Caco-2 (cell line): ENCODE results near the gene SLC5A10. TPM values are rescaled to one million over a fixed set of nuclear protein-coding genes. Genes with fewer than 3 reads are reported as not detected.
"Not testable (repeated sequence)": the region's sequence is repeated elsewhere in the genome, so short reads cannot be mapped to it uniquely, and the experiment has no call there.

Experiments used
- BruUV-seq: library from RNA; stranded (reverse); fragments of 400-500 nt; replicated peaks from 2 replicates; lab custom pipeline; 2021; lab: Mats Ljungman, UMichigan
- CTCF ChIA-PET: fragments of 300-600 bp; sonication (Branson Sonifier 250); formaldehyde crosslinking; loops from one replicate; lab custom pipeline; 2022; ENCODE audit warnings: antibody characterized with exemption; lab: Charles Lee
- POLR2A ChIA-PET: fragments of 300-600 bp; sonication (Branson Sonifier 250); formaldehyde crosslinking; loops from one replicate; lab custom pipeline; 2022; ENCODE audit warnings: antibody characterized with exemption; lab: Charles Lee
- DNase-seq, 2 experiments: peaks; one replicate each; pipeline versions ENCODE4 v3.0.0 to v3.0.0-alpha.2; 2020 to 2022
- H3K27me3 ChIP-seq: replicated peaks from 2 replicates; pipeline ENCODE4 v1.6.0; 2011; ENCODE audit warnings: low read length; ENCODE audit not compliant: control insufficient read depth, insufficient read depth
- H3K36me3 ChIP-seq: 2 replicates; pipeline ENCODE4 v1.5.1; 2011; ENCODE audit warnings: low read length; ENCODE audit not compliant: control insufficient read depth, insufficient read depth
- H3K4me1 ChIP-seq: fragments of 250-450 bp; sonication (Bioruptor Pico); 2 replicates; pipeline ENCODE4 v1.5.1; 2020; ENCODE audit warnings: mild to moderate bottlenecking
- H3K4me3 ChIP-seq: 2 replicates; pipeline ENCODE4 v1.5.1; 2011; ENCODE audit warnings: low read depth, mild to moderate bottlenecking, control low read depth, low read length
- H3K9me3 ChIP-seq: fragments of 250-450 bp; sonication (Bioruptor Pico); 2 replicates; pipeline ENCODE4 v1.5.1; 2020; ENCODE audit warnings: mild to moderate bottlenecking, moderate library complexity
- H3K27ac Mint-ChIP-seq: one replicate; pipeline ENCODE4 v1.8.0; 2022; ENCODE audit warnings: mixed read lengths; ENCODE audit not compliant: unreplicated experiment
- H3K27me3 Mint-ChIP-seq: one replicate; pipeline ENCODE4 v1.8.0; 2022; ENCODE audit warnings: mixed read lengths; ENCODE audit not compliant: insufficient read depth, unreplicated experiment
- H3K36me3 Mint-ChIP-seq: one replicate; pipeline ENCODE4 v1.8.0; 2022; ENCODE audit warnings: mild to moderate bottlenecking, mixed read lengths; ENCODE audit not compliant: insufficient read depth, unreplicated experiment
- H3K4me1 Mint-ChIP-seq: one replicate; pipeline ENCODE4 v1.8.0; 2022; ENCODE audit warnings: low read depth, mixed read lengths; ENCODE audit not compliant: unreplicated experiment
- H3K4me3 Mint-ChIP-seq: one replicate; pipeline ENCODE4 v1.8.0; 2022; ENCODE audit warnings: mild to moderate bottlenecking, moderate library complexity, mixed read lengths; ENCODE audit not compliant: unreplicated experiment
- H3K9me3 Mint-ChIP-seq: one replicate; pipeline ENCODE4 v1.8.0; 2022; ENCODE audit warnings: mixed read lengths; ENCODE audit not compliant: unreplicated experiment
- intact Hi-C: fragments of 100-400 bp; cut with micrococcal nuclease; formaldehyde crosslinking; loops from one replicate; pipeline ENCODE4 v1.10.0; 2022; ENCODE audit not compliant: unreplicated experiment
- total RNA-seq: library from RNA; stranded (reverse); gene quantifications from 2 replicates; pipeline ENCODE4 v1.2.3, GENCODE V29; 2022
- TF ChIP-seq, protein P1 (sequence below), 2 experiments: fragments of 200-600 bp in 1 of 2; IDR thresholded peaks; 1 replicate in 1 of 2; 2 replicates in 1 of 2; pipeline versions ENCODE4 v1.5.1 to v1.8.0; 2011 to 2022; ENCODE audit warnings: antibody characterized with exemption in 1 of 2, control low read depth in 1 of 2, inconsistent platforms in 1 of 2, low read depth in 1 of 2, low read length in 1 of 2, mild to moderate bottlenecking in 1 of 2, moderate library complexity in 1 of 2; ENCODE audit not compliant: insufficient read depth in 1 of 2, severe bottlenecking in 1 of 2, unreplicated experiment in 1 of 2

Gene SLC5A10
- total RNA-seq, 1 experiment from 2014 or later = 0.27 TPM

DNA sequence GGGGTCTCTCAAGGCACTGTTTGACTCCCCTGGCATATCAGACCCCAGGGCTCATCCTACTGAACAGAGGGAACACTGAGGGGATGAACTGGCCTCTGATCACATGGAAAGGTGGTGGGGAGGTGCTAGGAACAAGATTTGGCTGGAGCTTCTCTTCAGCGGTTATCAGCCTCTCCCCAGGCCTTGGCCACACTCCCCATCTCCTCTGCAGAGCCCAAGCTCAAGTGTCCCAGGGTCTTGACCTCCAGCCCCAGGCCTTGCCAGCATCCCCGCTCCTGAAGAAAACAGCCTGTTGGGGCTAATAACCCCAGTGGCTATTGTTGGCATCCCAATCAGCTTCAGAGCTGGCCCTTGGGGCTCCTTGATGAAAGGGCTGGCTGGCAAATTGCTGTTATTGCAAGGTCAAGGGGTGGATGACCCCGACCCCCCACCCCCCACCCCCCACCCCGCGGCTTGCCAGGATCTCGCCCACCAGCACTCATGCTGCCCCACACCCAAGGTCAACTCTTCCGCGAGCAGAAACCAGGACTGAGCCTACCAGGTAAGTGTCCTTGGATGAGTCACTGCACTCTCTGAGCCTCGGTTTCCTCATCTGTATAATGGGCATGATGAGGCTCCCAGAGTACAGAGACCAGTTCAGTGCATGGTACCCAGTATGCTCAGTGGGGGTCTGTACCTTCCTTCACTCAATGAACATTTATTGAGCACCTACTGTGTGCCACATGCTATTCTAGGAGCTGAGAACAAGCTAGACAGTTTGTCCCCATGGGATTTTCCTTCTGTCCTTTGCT is 71.4 kb downstream of the SLC5A10 start:
- no peaks in the 10 kb centered on the region for H3K36me3 Mint-ChIP-seq
- H3K9me3 ChIP-seq = no peaks in the 10 kb centered on the region
- CTCF ChIA-PET = interaction anchor here (1.2 kb wide), 1 partner anchor 62 kb away, joined by 6 read pairs; no protein-coding TSS in a partner anchor
- H3K9me3 Mint-ChIP-seq = no peaks in the 10 kb centered on the region
- no peaks in the 10 kb centered on the region for H3K36me3 ChIP-seq
- POLR2A ChIA-PET = no interaction called here
- H3K4me3 ChIP-seq = no peak overlapping the region
- H3K27ac Mint-ChIP-seq = no peak overlapping the region
- H3K4me1 ChIP-seq = no peaks in the 10 kb centered on the region
- peaks cover 6% of the 10 kb centered on the region for H3K4me1 Mint-ChIP-seq
- DNase-seq = no peak
- no TSS peak for BruUV-seq
- TF ChIP-seq, protein P1, sequence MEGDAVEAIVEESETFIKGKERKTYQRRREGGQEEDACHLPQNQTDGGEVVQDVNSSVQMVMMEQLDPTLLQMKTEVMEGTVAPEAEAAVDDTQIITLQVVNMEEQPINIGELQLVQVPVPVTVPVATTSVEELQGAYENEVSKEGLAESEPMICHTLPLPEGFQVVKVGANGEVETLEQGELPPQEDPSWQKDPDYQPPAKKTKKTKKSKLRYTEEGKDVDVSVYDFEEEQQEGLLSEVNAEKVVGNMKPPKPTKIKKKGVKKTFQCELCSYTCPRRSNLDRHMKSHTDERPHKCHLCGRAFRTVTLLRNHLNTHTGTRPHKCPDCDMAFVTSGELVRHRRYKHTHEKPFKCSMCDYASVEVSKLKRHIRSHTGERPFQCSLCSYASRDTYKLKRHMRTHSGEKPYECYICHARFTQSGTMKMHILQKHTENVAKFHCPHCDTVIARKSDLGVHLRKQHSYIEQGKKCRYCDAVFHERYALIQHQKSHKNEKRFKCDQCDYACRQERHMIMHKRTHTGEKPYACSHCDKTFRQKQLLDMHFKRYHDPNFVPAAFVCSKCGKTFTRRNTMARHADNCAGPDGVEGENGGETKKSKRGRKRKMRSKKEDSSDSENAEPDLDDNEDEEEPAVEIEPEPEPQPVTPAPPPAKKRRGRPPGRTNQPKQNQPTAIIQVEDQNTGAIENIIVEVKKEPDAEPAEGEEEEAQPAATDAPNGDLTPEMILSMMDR (IDR thresholded peaks at IDR 0.05; ENCODE audit: insufficient read depth in 1 of 2, low read depth in 1 of 2, low read length in 1 of 2, severe bottlenecking in 1 of 2, unreplicated experiment in 1 of 2) = no peak
- intact Hi-C loops = no loop called here
- H3K27me3 ChIP-seq = no peaks in the 10 kb centered on the region
- no peak overlapping the region for H3K4me3 Mint-ChIP-seq
- H3K27me3 Mint-ChIP-seq = no peaks in the 10 kb centered on the region

DNA sequence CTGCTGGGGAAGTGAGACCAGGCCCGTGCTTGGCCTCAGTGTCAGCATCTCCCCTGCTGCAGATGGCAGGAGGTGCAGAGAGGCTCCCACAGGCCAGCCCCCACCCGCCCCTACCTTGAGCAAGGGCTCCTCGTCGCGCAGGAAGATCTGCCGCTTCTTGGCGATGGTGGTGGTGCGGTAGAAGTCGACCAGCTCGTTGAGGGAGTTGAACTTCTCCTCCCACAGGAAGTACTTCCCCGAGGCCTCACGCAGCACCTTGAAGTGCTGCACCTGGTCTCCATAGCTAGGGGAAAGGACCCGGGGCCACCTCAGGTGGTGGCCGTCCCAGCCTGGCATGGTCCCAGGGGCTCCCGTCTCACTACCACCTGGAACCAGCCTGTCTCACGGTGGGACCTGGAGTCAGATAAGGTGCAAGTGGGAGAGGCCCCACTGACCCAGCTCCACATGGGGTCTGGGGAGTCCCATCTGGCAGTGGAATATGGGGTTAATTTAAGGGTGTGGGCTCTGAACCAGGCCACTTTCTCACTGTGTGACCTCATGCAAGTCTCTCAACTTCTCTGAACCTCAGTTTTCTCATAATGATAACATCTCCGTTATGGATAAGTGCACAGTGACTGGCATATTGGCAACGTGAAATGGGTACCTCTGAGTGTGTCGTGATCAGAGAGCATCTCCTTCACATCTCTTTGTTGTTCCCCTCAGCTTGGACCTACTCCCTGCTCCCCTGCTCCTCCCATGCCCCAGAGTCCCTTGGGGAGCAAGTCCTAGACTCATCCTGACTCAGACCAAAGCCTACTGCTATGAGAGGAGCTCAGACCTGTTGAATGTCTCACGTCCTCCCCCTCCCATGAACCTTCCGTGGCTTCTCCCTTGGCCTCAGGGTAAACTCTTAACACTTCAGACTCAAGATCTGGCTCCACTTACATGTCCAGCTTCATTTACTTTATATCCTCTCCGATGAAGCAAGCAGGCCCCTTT is 72.4 kb downstream of the SLC5A10 start:
- H3K27ac Mint-ChIP-seq = no peak overlapping the region
- BruUV-seq = no TSS peak

DNA sequence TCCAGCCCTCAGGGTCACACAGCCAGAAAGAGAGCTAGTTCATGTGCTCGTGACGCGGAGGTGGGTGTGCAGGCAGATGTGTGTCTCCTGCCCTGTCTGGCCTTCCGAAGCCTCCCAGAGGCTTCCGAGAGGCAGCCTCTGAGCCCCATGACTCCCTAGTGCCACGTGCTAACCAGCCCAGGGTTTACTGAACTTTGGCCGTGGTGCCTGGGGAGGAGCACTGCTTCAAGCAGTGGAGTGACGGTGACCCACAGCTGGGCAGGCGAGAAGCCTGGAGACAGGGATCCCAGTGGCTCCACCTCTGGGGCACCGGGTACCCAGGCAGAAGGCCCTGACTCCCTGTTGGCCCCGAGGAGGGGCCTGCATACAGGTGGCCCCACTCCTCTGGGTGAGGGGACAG is 76.7 kb downstream of the SLC5A10 start:
- H3K9me3 Mint-ChIP-seq, H3K36me3 Mint-ChIP-seq, BruUV-seq, H3K27ac Mint-ChIP-seq, H3K4me1 Mint-ChIP-seq, H3K27me3 Mint-ChIP-seq, H3K4me3 ChIP-seq, H3K27me3 ChIP-seq, H3K36me3 ChIP-seq, POLR2A ChIA-PET, CTCF ChIA-PET, H3K4me3 Mint-ChIP-seq, H3K9me3 ChIP-seq, intact Hi-C loops, H3K4me1 ChIP-seq, DNase-seq: not testable (repeated sequence)

More for the DNA sequence above, 72.4 kb downstream of the SLC5A10 start:
- Histone ChIP-seq H3K27me3 (no peaks in the 10 kb centered on the region), H3K4me3 (no peak overlapping the region), H3K4me1 (no peaks in the 10 kb centered on the region), H3K9me3 (no peaks in the 10 kb centered on the region), H3K36me3 (no peaks in the 10 kb centered on the region)
- H3K27me3 Mint-ChIP-seq = no peaks in the 10 kb centered on the region
- no peak overlapping the region for H3K4me3 Mint-ChIP-seq
- intact Hi-C loops = no loop called here
- peaks cover 6% of the 10 kb centered on the region for H3K4me1 Mint-ChIP-seq
- H3K36me3 Mint-ChIP-seq = no peaks in the 10 kb centered on the region
- TF ChIP-seq, protein P1 (IDR thresholded peaks at IDR 0.05; ENCODE audit: insufficient read depth in 1 of 2, low read depth in 1 of 2, low read length in 1 of 2, severe bottlenecking in 1 of 2, unreplicated experiment in 1 of 2) = no peak
- H3K9me3 Mint-ChIP-seq = no peaks in the 10 kb centered on the region
- POLR2A ChIA-PET = no interaction called here
- CTCF ChIA-PET = no interaction called here
- DNase-seq = no peak

DNA sequence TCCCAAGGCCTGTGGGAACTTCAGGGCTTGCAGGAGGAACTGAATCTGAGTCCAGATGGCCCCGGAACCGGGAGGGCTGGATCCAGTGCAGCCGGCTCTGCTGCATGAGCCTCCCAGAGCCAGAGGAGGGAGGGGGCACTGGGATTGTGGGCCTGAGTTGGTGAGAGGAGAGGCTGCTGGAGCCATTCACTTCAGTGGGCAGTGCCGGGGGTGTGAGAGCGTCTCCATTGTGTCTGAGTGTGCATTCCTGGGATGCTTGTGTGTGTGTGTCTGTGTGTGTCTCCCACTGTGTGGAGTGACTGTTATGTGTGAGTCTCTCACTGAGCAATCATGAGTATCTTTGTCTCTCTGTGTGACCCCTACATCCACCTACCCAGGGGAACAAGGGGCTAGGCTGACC is 77.8 kb downstream of the SLC5A10 start:
- DNase-seq = not testable (repeated sequence)

DNA sequence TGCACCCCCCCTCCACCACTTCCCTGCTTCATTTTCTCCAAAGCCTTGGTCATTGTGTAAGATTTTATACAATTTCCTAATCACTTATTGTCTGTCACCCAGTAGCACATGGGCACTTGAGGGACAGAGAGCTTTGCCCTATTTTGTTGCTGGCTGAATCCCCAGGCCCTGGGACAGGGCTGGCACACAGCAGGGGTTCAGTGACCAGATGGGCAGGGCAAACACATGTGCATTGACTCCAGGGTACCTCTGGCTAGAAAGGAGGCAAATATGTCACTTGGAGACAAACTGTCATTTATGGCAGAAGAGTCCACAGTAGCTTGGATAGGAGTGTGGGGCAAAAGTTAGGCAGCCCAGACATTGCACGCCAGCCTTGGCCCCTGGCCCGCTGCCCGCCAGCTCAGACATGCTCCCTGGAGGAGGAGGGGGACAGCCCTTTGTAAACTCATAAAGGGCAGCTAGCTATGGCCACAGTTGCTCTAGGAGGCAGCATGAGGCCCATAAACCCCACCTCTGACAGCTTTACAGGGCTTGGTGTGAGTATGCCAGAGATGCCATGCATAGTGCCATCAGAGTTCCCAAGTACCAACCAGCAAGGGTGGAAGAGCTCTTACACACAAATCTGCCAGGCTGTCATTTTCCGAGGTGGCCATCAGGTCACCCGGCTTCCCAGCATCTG is 78.9 kb downstream of the SLC5A10 start:
- H3K27me3 Mint-ChIP-seq, H3K4me3 ChIP-seq, H3K27me3 ChIP-seq, H3K4me1 Mint-ChIP-seq, H3K9me3 ChIP-seq, POLR2A ChIA-PET, intact Hi-C loops, H3K9me3 Mint-ChIP-seq, DNase-seq, H3K4me3 Mint-ChIP-seq, H3K27ac Mint-ChIP-seq, H3K36me3 Mint-ChIP-seq, CTCF ChIA-PET, H3K36me3 ChIP-seq, H3K4me1 ChIP-seq, BruUV-seq: not testable (repeated sequence)

More for the DNA sequence above, 77.8 kb downstream of the SLC5A10 start:
- H3K27ac Mint-ChIP-seq, H3K4me3 Mint-ChIP-seq, H3K27me3 ChIP-seq, H3K4me1 ChIP-seq, H3K36me3 Mint-ChIP-seq, H3K36me3 ChIP-seq, H3K9me3 Mint-ChIP-seq, H3K4me1 Mint-ChIP-seq, H3K4me3 ChIP-seq, CTCF ChIA-PET, POLR2A ChIA-PET, intact Hi-C loops, BruUV-seq, H3K27me3 Mint-ChIP-seq, H3K9me3 ChIP-seq: not testable (repeated sequence)
